DND-41 (cell line): Measurements from ENCODE around the gene SIRPB2.

Experiments
- ATAC-seq: fragments of 200-7000 bp; cut with Tn5 transposase; 3 replicates; pipeline ENCODE4 v1.9.1; 2021; ENCODE audit warnings: low read depth; ENCODE audit not compliant: insufficient read depth
- DNase-seq: peaks from one replicate; pipeline ENCODE4 v3.0.0-alpha.2; 2020
- H2AFZ ChIP-seq: 2 replicates; pipeline ENCODE4 v1.6.0; 2012; ENCODE audit warnings: low read depth, low read length
- H3K27ac ChIP-seq: 2 replicates; pipeline ENCODE4 v1.5.1; 2012; ENCODE audit warnings: low read length, inconsistent platforms
- H3K27me3 ChIP-seq: fragments of 200-600 bp; sonication (generic); 2 replicates; pipeline ENCODE4 v1.6.0; 2012; ENCODE audit warnings: low read length, mild to moderate bottlenecking, inconsistent platforms; ENCODE audit not compliant: insufficient read depth, poor library complexity
- H3K36me3 ChIP-seq: 2 replicates; pipeline ENCODE4 v1.5.1; 2012; ENCODE audit warnings: low read length, inconsistent platforms; ENCODE audit not compliant: insufficient read depth
- H3K4me1 ChIP-seq: 2 replicates; pipeline ENCODE4 v1.5.1; 2012; ENCODE audit warnings: mild to moderate bottlenecking, low read length; ENCODE audit not compliant: insufficient read depth
- H3K4me2 ChIP-seq: 2 replicates; pipeline ENCODE4 v1.6.0; 2012; ENCODE audit warnings: mild to moderate bottlenecking, moderate library complexity, low read length, inconsistent platforms; ENCODE audit not compliant: insufficient read depth
- H3K4me3 ChIP-seq, 2 experiments: fragments of 200-600 bp in 1 of 2; shearing (Covaris generic) in 1 of 2; 2 replicates each; pipeline ENCODE4 v1.5.1; 2012 to 2016; ENCODE audit warnings: inconsistent platforms in 2 of 2, low read length in 2 of 2, mild to moderate bottlenecking in 2 of 2, low read depth in 1 of 2, moderate library complexity in 1 of 2
- H3K79me2 ChIP-seq: 2 replicates; pipeline ENCODE4 v1.6.0; 2012; ENCODE audit warnings: low read length, inconsistent platforms; ENCODE audit not compliant: insufficient read depth
- H3K9ac ChIP-seq: 2 replicates; pipeline ENCODE4 v1.6.0; 2012; ENCODE audit warnings: low read depth, mild to moderate bottlenecking, inconsistent platforms, low read length, moderate library complexity
- H3K9me3 ChIP-seq: 2 replicates; pipeline ENCODE4 v1.5.1; 2012; ENCODE audit warnings: low read length, moderate library complexity, mild to moderate bottlenecking, inconsistent platforms; ENCODE audit not compliant: insufficient read depth, severe bottlenecking
- H4K20me1 ChIP-seq: 2 replicates; pipeline ENCODE4 v1.6.0; 2012; ENCODE audit warnings: low read length; ENCODE audit not compliant: insufficient read depth
- EZH2 ChIP-seq: IDR thresholded peaks from 3 replicates; pipeline ENCODE4 v1.6.1; 2012; ENCODE audit warnings: borderline replicate concordance, low read depth, mild to moderate bottlenecking, moderate library complexity, low read length, inconsistent platforms; ENCODE audit not compliant: severe bottlenecking
- TF ChIP-seq, protein P1 (sequence below): IDR thresholded peaks from 2 replicates; pipeline ENCODE4 v1.5.1; 2012; ENCODE audit warnings: borderline replicate concordance, low read length, moderate library complexity, mild to moderate bottlenecking; ENCODE audit not compliant: poor library complexity, severe bottlenecking; ENCODE audit errors: extremely low read depth

SIRPB2 gene

DNA sequence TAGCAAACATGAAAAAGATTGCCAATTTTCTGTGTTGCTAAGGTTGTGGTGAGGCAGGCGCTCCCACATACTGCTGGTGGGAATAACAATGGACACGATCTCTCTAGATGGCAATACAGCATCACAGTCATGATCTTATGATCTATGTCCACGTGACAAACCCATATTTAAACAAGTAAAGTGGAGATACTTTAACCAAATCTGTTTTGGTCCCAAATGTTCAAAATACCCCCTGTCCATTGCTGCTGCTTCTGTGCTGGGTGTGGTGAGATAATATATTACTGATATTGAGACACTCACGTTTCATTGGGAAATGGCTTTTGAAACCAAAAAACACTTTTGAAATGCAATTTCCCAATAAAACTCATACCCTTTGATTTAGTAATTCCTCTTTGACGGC is 43.3 kb upstream of the SIRPB2 start:
- DNase-seq, result no peak
- ATAC-seq, result no peak
- no peak for TF ChIP-seq EZH2
- TF ChIP-seq, protein P1, sequence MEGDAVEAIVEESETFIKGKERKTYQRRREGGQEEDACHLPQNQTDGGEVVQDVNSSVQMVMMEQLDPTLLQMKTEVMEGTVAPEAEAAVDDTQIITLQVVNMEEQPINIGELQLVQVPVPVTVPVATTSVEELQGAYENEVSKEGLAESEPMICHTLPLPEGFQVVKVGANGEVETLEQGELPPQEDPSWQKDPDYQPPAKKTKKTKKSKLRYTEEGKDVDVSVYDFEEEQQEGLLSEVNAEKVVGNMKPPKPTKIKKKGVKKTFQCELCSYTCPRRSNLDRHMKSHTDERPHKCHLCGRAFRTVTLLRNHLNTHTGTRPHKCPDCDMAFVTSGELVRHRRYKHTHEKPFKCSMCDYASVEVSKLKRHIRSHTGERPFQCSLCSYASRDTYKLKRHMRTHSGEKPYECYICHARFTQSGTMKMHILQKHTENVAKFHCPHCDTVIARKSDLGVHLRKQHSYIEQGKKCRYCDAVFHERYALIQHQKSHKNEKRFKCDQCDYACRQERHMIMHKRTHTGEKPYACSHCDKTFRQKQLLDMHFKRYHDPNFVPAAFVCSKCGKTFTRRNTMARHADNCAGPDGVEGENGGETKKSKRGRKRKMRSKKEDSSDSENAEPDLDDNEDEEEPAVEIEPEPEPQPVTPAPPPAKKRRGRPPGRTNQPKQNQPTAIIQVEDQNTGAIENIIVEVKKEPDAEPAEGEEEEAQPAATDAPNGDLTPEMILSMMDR, result no peak
- no peaks in the 10 kb centered on the region for H3K9me3 ChIP-seq
- H2AFZ ChIP-seq, result no peak overlapping the region
- no peaks in the 10 kb centered on the region for H3K79me2 ChIP-seq
- no peak overlapping the region for H3K9ac ChIP-seq
- H3K27ac ChIP-seq, result no peak overlapping the region
- H3K4me2 ChIP-seq, result no peak overlapping the region
- H3K4me1 ChIP-seq, result 0 out of 2 replicates have a peak, but pooled peaks cover 4% of the 10 kb centered on the region
- H3K36me3 ChIP-seq, result no peaks in the 10 kb centered on the region
- no peaks in the 10 kb centered on the region for H4K20me1 ChIP-seq
- no peak overlapping the region for H3K4me3 ChIP-seq
- H3K27me3 ChIP-seq, result no peaks in the 10 kb centered on the region

- Histone ChIP-seq H3K4me1 (0 out of 2 replicates have a peak, but pooled peaks cover 4% of the 10 kb centered on the region), H3K27me3 (no peaks in the 10 kb centered on the region), H3K36me3 (no peaks in the 10 kb centered on the region), H3K79me2 (no peaks in the 10 kb centered on the region), H3K9me3 (no peaks in the 10 kb centered on the region), H3K4me2 (no peak overlapping the region), H3K4me3 (no peak overlapping the region), H2AFZ (no peak overlapping the region), H4K20me1 (no peaks in the 10 kb centered on the region), H3K9ac (no peak overlapping the region), H3K27ac (no peak overlapping the region)
- TF ChIP-seq, protein P1, result peak; percentile 33
- no peak for TF ChIP-seq EZH2
- peak; percentile 27; the same call in 1 of the 3 replicates for ATAC-seq
- DNase-seq, result no peak
Observed at GRCh38 chr20:1533059-1533458, 41.8 kb upstream of the SIRPB2 start.

DNA sequence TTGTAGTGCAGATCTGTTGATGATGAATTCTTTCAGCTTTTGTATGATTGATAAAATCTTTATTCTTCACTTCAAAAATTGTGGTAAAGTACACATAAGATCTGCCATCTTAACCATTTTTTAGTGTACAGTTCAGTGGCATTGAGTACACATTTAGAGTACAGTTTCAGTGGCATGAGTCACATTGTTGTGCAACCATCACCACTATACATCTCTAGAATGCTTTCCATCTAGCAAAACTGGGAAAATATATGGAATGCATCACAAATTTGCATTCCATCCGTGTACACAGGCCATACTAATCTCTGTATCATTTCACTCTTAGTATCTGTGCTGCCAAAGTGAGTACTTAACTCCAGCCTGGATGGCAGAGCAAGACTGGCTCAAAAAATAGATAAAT is 37.6 kb upstream of the SIRPB2 start:
- H3K9me3 ChIP-seq, result peaks cover 6% of the 10 kb centered on the region
- H3K36me3 ChIP-seq, result no peaks in the 10 kb centered on the region
- no peaks in the 10 kb centered on the region for H3K79me2 ChIP-seq
- no peak overlapping the region for H3K4me3 ChIP-seq
- H3K4me2 ChIP-seq, result no peak overlapping the region
- ATAC-seq, result no peak
- no peak overlapping the region for H2AFZ ChIP-seq
- no peak overlapping the region for H3K27ac ChIP-seq
- H3K27me3 ChIP-seq, result no peaks in the 10 kb centered on the region
- H4K20me1 ChIP-seq, result no peaks in the 10 kb centered on the region
- TF ChIP-seq EZH2, result no peak
- TF ChIP-seq, protein P1, result no peak
- no peak overlapping the region for H3K9ac ChIP-seq
- DNase-seq, result no peak
- peaks cover 16% of the 10 kb centered on the region for H3K4me1 ChIP-seq

- Histone ChIP-seq H3K79me2 (no peaks in the 10 kb centered on the region), H3K4me2 (no peak overlapping the region), H4K20me1 (no peaks in the 10 kb centered on the region), H3K9me3 (peaks cover 6% of the 10 kb centered on the region), H3K36me3 (no peaks in the 10 kb centered on the region), H3K27me3 (no peaks in the 10 kb centered on the region), H3K27ac (no peak overlapping the region), H3K4me1 (peaks cover 25% of the 10 kb centered on the region), H2AFZ (no peak overlapping the region), H3K4me3 (no peak overlapping the region), H3K9ac (no peak overlapping the region)
- TF ChIP-seq, protein P1, result no peak
- TF ChIP-seq EZH2, result no peak
- no peak for ATAC-seq
- no peak for DNase-seq
Observed at GRCh38 chr20:1527923-1528322, 36.7 kb upstream of the SIRPB2 start.
